Body of pancreas (tissue), 4 donors: ENCODE results near the gene VCAN. TPM values are rescaled to one million over a fixed set of nuclear protein-coding genes. Genes with fewer than 3 reads are reported as not detected.

ENCODE experiments used
- ATAC-seq: fragments of 150-250 bp; one replicate; pipeline ENCODE4 v1.9.1; 2016
- DNase-seq, 4 donors: peaks; one replicate each; pipeline ENCODE4 v3.0.0-alpha.2; 2019
- H3K27ac ChIP-seq, 4 donors: fragments of 200-600 bp; sonication (generic); 1 replicate in 3 of 4; 2 replicates in 1 of 4; pipeline versions ENCODE4 v1.5.1 to v1.6.1; 2016 to 2019; ENCODE audit warnings: mild to moderate bottlenecking in 1 of 4, mixed read lengths in 1 of 4, moderate library complexity in 1 of 4
- H3K27me3 ChIP-seq, 2 donors: fragments of 200-600 bp; sonication (generic); one replicate each; pipeline ENCODE4 v1.6.0; 2016; ENCODE audit warnings: mild to moderate bottlenecking in 1 of 2
- H3K36me3 ChIP-seq, 2 donors: fragments of 200-600 bp; sonication (generic); replicated peaks in 1 of 2; 2 replicates each; pipeline ENCODE4 v1.5.1; 2016; ENCODE audit warnings: low read depth in 2 of 2; ENCODE audit not compliant: insufficient read depth in 1 of 2
- H3K4me1 ChIP-seq: fragments of 200-600 bp; sonication (generic); one replicate; pipeline ENCODE4 v1.6.0; 2016
- H3K4me3 ChIP-seq, 2 donors: fragments of 200-600 bp; sonication (generic); 1 replicate in 1 of 2; 2 replicates in 1 of 2; pipeline ENCODE4 v1.5.1; 2016 to 2019
- H3K9me3 ChIP-seq, 3 donors: fragments of 200-600 bp; sonication (generic); 1 replicate in 2 of 3; 2 replicates in 1 of 3; pipeline ENCODE4 v1.5.1; 2016
- CTCF ChIP-seq, 7 experiments: fragments of 450-650 bp in 4 of 7; fragments of 200-600 bp in 3 of 7; sonication (generic) in 3 of 7; IDR thresholded peaks; one replicate each; pipeline ENCODE4 v1.5.1; 2016 to 2019; ENCODE audit warnings: antibody characterized with exemption in 7 of 7
- POLR2A ChIP-seq, 3 donors: fragments of 450-650 bp; IDR thresholded peaks; one replicate each; pipeline ENCODE4 v1.6.1; 2016; ENCODE audit warnings: antibody characterized with exemption in 3 of 3, mild to moderate bottlenecking in 2 of 3
- WGBS, 2 donors: methylation state at CpG; one replicate each; pipeline ENCODE4 v1.1.5; 2017; 5-methylcytosine and 5-hydroxymethylcytosine counted together
- intact Hi-C: fragments of 100-400 bp; cut with DNase I; formaldehyde crosslinking; loops from one replicate; pipeline ENCODE4 v1.15.1; 2023
- total RNA-seq, 2 donors: library from RNA; depleted of rRNA; stranded (reverse); fragments of >200 nt; gene quantifications; one replicate each; pipeline ENCODE4 v1.1.0, GENCODE V29; 2016

Gene VCAN
- total RNA-seq, 2 donors from 2014 or later = 19.4 to 33.7 TPM

- no peak for ATAC-seq
- Histone ChIP-seq H3K4me3 (no peak overlapping the region), H3K27me3 (no peaks in the 10 kb centered on the region), H3K4me1 (no peaks in the 10 kb centered on the region), H3K36me3 (no peaks in the 10 kb centered on the region), H3K9me3 (no peaks in the 10 kb centered on the region), H3K27ac (no peak overlapping the region)
- TF ChIP-seq CTCF (IDR thresholded peaks at IDR 0.05) (no peak), POLR2A (IDR thresholded peaks at IDR 0.05) (no peak)
- intact Hi-C loops = no loop called here
- 79 to 86% methylated on average over 1 of the region's 1 CpG for WGBS, 2 donors
- no peak for DNase-seq
These were observed 24.0 kb upstream of the VCAN start for GRCh38 chr5:83447533-83447932.

GRCh38 chr5:83450183-83450966, 21.2 kb upstream of the VCAN start:
- intact Hi-C loops = no loop called here
- DNase-seq = no peak
- Histone ChIP-seq H3K27me3 (no peaks in the 10 kb centered on the region), H3K9me3 (no peaks in the 10 kb centered on the region), H3K4me3 (no peak overlapping the region), H3K27ac (no peak overlapping the region), H3K36me3 (no peaks in the 10 kb centered on the region), H3K4me1 (no peaks in the 10 kb centered on the region)
- no peak for ATAC-seq
- 56 to 57% methylated on average over 4 of the region's 4 CpGs for WGBS, 2 donors
- TF ChIP-seq POLR2A (IDR thresholded peaks at IDR 0.05) (no peak), CTCF (IDR thresholded peaks at IDR 0.05) (no peak)

- ATAC-seq = no peak
These were observed 20.6 kb upstream of the VCAN start for GRCh38 chr5:83450967-83451248.

GRCh38 chr5:83451955-83452354, 19.6 kb upstream of the VCAN start:
- no peaks in the 10 kb centered on the region for H3K9me3 ChIP-seq
- H3K27me3 ChIP-seq = no peaks in the 10 kb centered on the region
- H3K4me1 ChIP-seq = no peaks in the 10 kb centered on the region
- no peak for TF ChIP-seq CTCF (IDR thresholded peaks at IDR 0.05)
- TF ChIP-seq POLR2A (IDR thresholded peaks at IDR 0.05) = no peak
- ATAC-seq (no peak), DNase-seq (no peak)
- no peak overlapping the region for H3K4me3 ChIP-seq
- no peaks in the 10 kb centered on the region for H3K36me3 ChIP-seq
- no peak overlapping the region for H3K27ac ChIP-seq
- intact Hi-C loops = no loop called here

More at GRCh38 chr5:83450967-83451248, 20.6 kb upstream of the VCAN start:
- no peaks in the 10 kb centered on the region for H3K27me3 ChIP-seq
- H3K36me3 ChIP-seq = no peaks in the 10 kb centered on the region
- no peaks in the 10 kb centered on the region for H3K9me3 ChIP-seq
- no peak for TF ChIP-seq POLR2A (IDR thresholded peaks at IDR 0.05)
- no peak for TF ChIP-seq CTCF (IDR thresholded peaks at IDR 0.05)
- no peak for DNase-seq
- H3K4me1 ChIP-seq = no peaks in the 10 kb centered on the region
- intact Hi-C loops = no loop called here
- no peak overlapping the region for H3K4me3 ChIP-seq
- H3K27ac ChIP-seq = no peak overlapping the region

- Histone ChIP-seq H3K27me3 (no peaks in the 10 kb centered on the region), H3K4me1 (no peaks in the 10 kb centered on the region), H3K27ac (no peak overlapping the region), H3K36me3 (no peaks in the 10 kb centered on the region), H3K9me3 (no peaks in the 10 kb centered on the region), H3K4me3 (no peak overlapping the region)
- TF ChIP-seq POLR2A (IDR thresholded peaks at IDR 0.05) (no peak), CTCF (IDR thresholded peaks at IDR 0.05) (no peak)
- DNase-seq = no peak
- WGBS, 2 donors = 55 to 60% methylated on average over 1 of the region's 1 CpG
- no peak for ATAC-seq
- intact Hi-C loops = no loop called here
These were observed 17.6 kb upstream of the VCAN start for GRCh38 chr5:83453937-83454336.
